ENCODE results near the gene ZG16. TPM values are rescaled to one million over a fixed set of nuclear protein-coding genes. Genes with fewer than 3 reads are reported as not detected.

Gene ZG16
- total and polyA plus RNA-seq, 2 of the 8 experiments (the other 6 are each of a cell fraction or from before 2014, with no cell fraction given), result not detected

- TF ChIP-seq KDM1A (IDR thresholded peaks at IDR 0.05; ENCODE audit: borderline replicate concordance, low read length) (peak; percentile 91), SIN3A (conservative IDR thresholded peaks at IDR 0.05 in 1 of 2, IDR thresholded peaks at IDR 0.05 in 1 of 2; ENCODE audit: low read depth in 1 of 2, low read length in 2 of 2) (peak in 1 of 2 experiments; percentile 87; a peak in 2 of 4 replicates), SP1 (IDR thresholded peaks at IDR 0.05; ENCODE audit: low read depth, low read length) (peak; percentile 55; the same call in 1 of the 2 replicates), EZH2 (IDR thresholded peaks at IDR 0.05; ENCODE audit: low read depth, low read length, severe bottlenecking) (no peak), TCF12 (IDR thresholded peaks at IDR 0.05; ENCODE audit: low read depth, low read length) (peak; percentile 74; the same call in 1 of the 2 replicates), TEAD4 (IDR thresholded peaks at IDR 0.05; ENCODE audit: low read depth, low read length) (peak; percentile 52; the same call in 1 of the 2 replicates), TBP (IDR thresholded peaks at IDR 0.05; ENCODE audit: low read depth, low read length) (peak; percentile 58; the same call in 1 of the 2 replicates), TAF1 (IDR thresholded peaks at IDR 0.05; ENCODE audit: low read depth, low read length) (peak; percentile 90), POLR2A (IDR thresholded peaks at IDR 0.05; ENCODE audit: control extremely low read depth in 1 of 2, low read depth in 2 of 2, low read length in 2 of 2) (peak in 1 of 2 experiments; percentile 76; a peak in 2 of 3 replicates), CHD2 (IDR thresholded peaks at IDR 0.05; ENCODE audit: low read length) (peak; percentile 43; the same call in 1 of the 2 replicates), KDM5A (IDR thresholded peaks at IDR 0.05; ENCODE audit: low read length) (peak; percentile 90), SRF (IDR thresholded peaks at IDR 0.05; ENCODE audit: low read depth, low read length) (no peak), E2F6 (IDR thresholded peaks at IDR 0.05) (peak; percentile 44), CHD1 (IDR thresholded peaks at IDR 0.05; ENCODE audit: low read depth, low read length) (no peak), ATF2 (IDR thresholded peaks at IDR 0.05; ENCODE audit: low read length) (no peak), CREB1 (IDR thresholded peaks at IDR 0.05) (peak; percentile 71), SAP30 (IDR thresholded peaks at IDR 0.05; ENCODE audit: insufficient read depth, insufficient replicate concordance, low read length) (peak; percentile 48), POLR2AphosphoS5 (IDR thresholded peaks at IDR 0.05; ENCODE audit: low read depth, low read length) (peak; percentile 91), NRF1 (IDR thresholded peaks at IDR 0.05; ENCODE audit: low read depth, low read length) (peak; percentile 40; the same call in 1 of the 2 replicates), TAF7 (optimal IDR thresholded peaks at IDR 0.05; ENCODE audit: borderline replicate concordance, low read depth, low read length) (peak; percentile 77), BACH1 (IDR thresholded peaks at IDR 0.05; ENCODE audit: low read length) (peak; percentile 33; the same call in 1 of the 2 replicates), PHF8 (conservative IDR thresholded peaks at IDR 0.05; ENCODE audit: low read depth, low read length) (peak; percentile 75)
Measured at GRCh38 chr16:29805232-29806098, 27.4 kb downstream of the ZG16 start (continued).
